ENCODE measurements around the gene PNKD. TPM values are rescaled to one million over a fixed set of nuclear protein-coding genes. Genes with fewer than 3 reads are reported as not detected.
A peak's percentile ranks its signal among the peaks of the same experiment; 100 is the strongest.

Gene PNKD
- total RNA-seq, 1 experiment from 2014 or later: 58.1 TPM

- TF ChIP-seq, protein P1, sequence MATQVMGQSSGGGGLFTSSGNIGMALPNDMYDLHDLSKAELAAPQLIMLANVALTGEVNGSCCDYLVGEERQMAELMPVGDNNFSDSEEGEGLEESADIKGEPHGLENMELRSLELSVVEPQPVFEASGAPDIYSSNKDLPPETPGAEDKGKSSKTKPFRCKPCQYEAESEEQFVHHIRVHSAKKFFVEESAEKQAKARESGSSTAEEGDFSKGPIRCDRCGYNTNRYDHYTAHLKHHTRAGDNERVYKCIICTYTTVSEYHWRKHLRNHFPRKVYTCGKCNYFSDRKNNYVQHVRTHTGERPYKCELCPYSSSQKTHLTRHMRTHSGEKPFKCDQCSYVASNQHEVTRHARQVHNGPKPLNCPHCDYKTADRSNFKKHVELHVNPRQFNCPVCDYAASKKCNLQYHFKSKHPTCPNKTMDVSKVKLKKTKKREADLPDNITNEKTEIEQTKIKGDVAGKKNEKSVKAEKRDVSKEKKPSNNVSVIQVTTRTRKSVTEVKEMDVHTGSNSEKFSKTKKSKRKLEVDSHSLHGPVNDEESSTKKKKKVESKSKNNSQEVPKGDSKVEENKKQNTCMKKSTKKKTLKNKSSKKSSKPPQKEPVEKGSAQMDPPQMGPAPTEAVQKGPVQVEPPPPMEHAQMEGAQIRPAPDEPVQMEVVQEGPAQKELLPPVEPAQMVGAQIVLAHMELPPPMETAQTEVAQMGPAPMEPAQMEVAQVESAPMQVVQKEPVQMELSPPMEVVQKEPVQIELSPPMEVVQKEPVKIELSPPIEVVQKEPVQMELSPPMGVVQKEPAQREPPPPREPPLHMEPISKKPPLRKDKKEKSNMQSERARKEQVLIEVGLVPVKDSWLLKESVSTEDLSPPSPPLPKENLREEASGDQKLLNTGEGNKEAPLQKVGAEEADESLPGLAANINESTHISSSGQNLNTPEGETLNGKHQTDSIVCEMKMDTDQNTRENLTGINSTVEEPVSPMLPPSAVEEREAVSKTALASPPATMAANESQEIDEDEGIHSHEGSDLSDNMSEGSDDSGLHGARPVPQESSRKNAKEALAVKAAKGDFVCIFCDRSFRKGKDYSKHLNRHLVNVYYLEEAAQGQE (IDR thresholded peaks at IDR 0.05; ENCODE audit: low read depth): no peak
- TF ChIP-seq YY1 (IDR thresholded peaks at IDR 0.05; ENCODE audit: extremely low read depth, insufficient replicate concordance, low read depth, low read length): no peak
- no peak for TF ChIP-seq ELF1 (IDR thresholded peaks at IDR 0.05; ENCODE audit: borderline replicate concordance, low read depth)
Observed at GRCh38 chr2:218342837-218343236, 72.5 kb downstream of the PNKD start (continued).

- H3K9me2 ChIP-seq (ENCODE audit: insufficient read depth): no peaks in the 10 kb centered on the region
- H3K4me2 ChIP-seq (ENCODE audit: low read length): no peak overlapping the region
- no peak overlapping the region for H2AFZ ChIP-seq (ENCODE audit: low read depth, low read length, poor library complexity, severe bottlenecking)
- H3K79me2 ChIP-seq (ENCODE audit: insufficient read depth, low read length): no peaks in the 10 kb centered on the region
- intact Hi-C loops (cut with micrococcal nuclease): no loop called here
- H3K4me3 ChIP-seq (replicated peaks in 1 of 2; ENCODE audit: low read depth in 1 of 2, low read length in 2 of 2): no peak overlapping the region
- BruUV-seq (replicated peaks): no TSS peak
- H3K36me3 ChIP-seq (ENCODE audit: control insufficient read depth in 1 of 2, insufficient read depth in 2 of 2, low read length in 2 of 2): no peaks in the 10 kb centered on the region
- no peak overlapping the region for H3K9ac ChIP-seq (ENCODE audit: low read length)
- H3K27me3 ChIP-seq (ENCODE audit: insufficient read depth, low read length): no peaks in the 10 kb centered on the region
- no peaks in the 10 kb centered on the region for H3K4me1 ChIP-seq (ENCODE audit: control insufficient read depth in 1 of 2, insufficient read depth in 2 of 2, low read length in 2 of 2)
- no peaks in the 10 kb centered on the region for H4K20me1 ChIP-seq (ENCODE audit: insufficient read depth)
- DNase-seq (ENCODE audit: low read depth, low spot score) (no peak), ATAC-seq (peak; percentile 39; the same call in 1 of the 2 replicates)
- POLR2A ChIA-PET: no interaction called here
- CTCF ChIA-PET: no interaction called here
- H3K27ac ChIP-seq (ENCODE audit: low read depth, low read length): no peak overlapping the region
- RAD21 ChIA-PET (ENCODE audit: low non-redundant PET in 1 of 2, low total read pairs in 2 of 2, uncharacterized antibody in 2 of 2, unreplicated experiment in 2 of 2): no interaction called here
- H3K9me3 ChIP-seq (ENCODE audit: control insufficient read depth in 1 of 2, insufficient read depth in 1 of 2, low read depth in 1 of 2, low read length in 2 of 2): no peaks in the 10 kb centered on the region
- TF ChIP-seq ELF1 (IDR thresholded peaks at IDR 0.05; ENCODE audit: borderline replicate concordance, low read depth) (no peak), RAD21 (IDR thresholded peaks at IDR 0.05; ENCODE audit: low read depth) (no peak), TCF7L2 (IDR thresholded peaks at IDR 0.05; ENCODE audit: borderline replicate concordance, extremely low read depth, insufficient read depth, insufficient read length) (no peak), SP1 (IDR thresholded peaks at IDR 0.05; ENCODE audit: low read depth) (no peak), EZH2phosphoT487 (IDR thresholded peaks at IDR 0.05; ENCODE audit: borderline replicate concordance) (no peak), POLR2A (IDR thresholded peaks at IDR 0.05; ENCODE audit: borderline replicate concordance, extremely low read depth, insufficient read depth, insufficient read length) (no peak), SRF (IDR thresholded peaks at IDR 0.05; ENCODE audit: low read depth) (no peak), ZFX (IDR thresholded peaks at IDR 0.05) (no peak), YY1 (IDR thresholded peaks at IDR 0.05; ENCODE audit: extremely low read depth, insufficient replicate concordance, low read depth, low read length) (no peak), POLR2AphosphoS5 (IDR thresholded peaks at IDR 0.05; ENCODE audit: low read depth, low read length) (no peak), EZH2 (IDR thresholded peaks at IDR 0.05) (no peak), ATF3 (IDR thresholded peaks at IDR 0.05) (no peak), SIN3A (IDR thresholded peaks at IDR 0.05; ENCODE audit: low read depth) (no peak)
- TF ChIP-seq, protein P2, sequence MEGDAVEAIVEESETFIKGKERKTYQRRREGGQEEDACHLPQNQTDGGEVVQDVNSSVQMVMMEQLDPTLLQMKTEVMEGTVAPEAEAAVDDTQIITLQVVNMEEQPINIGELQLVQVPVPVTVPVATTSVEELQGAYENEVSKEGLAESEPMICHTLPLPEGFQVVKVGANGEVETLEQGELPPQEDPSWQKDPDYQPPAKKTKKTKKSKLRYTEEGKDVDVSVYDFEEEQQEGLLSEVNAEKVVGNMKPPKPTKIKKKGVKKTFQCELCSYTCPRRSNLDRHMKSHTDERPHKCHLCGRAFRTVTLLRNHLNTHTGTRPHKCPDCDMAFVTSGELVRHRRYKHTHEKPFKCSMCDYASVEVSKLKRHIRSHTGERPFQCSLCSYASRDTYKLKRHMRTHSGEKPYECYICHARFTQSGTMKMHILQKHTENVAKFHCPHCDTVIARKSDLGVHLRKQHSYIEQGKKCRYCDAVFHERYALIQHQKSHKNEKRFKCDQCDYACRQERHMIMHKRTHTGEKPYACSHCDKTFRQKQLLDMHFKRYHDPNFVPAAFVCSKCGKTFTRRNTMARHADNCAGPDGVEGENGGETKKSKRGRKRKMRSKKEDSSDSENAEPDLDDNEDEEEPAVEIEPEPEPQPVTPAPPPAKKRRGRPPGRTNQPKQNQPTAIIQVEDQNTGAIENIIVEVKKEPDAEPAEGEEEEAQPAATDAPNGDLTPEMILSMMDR (IDR thresholded peaks at IDR 0.05 in 2 of 3, conservative IDR thresholded peaks at IDR 0.05 in 1 of 3; ENCODE audit: borderline replicate concordance in 1 of 3, insufficient read depth in 1 of 3, low read depth in 2 of 3, low read length in 2 of 3): no peak
- TF ChIP-seq, protein P1 (IDR thresholded peaks at IDR 0.05; ENCODE audit: low read depth): no peak
- TF ChIP-seq, protein P3, sequence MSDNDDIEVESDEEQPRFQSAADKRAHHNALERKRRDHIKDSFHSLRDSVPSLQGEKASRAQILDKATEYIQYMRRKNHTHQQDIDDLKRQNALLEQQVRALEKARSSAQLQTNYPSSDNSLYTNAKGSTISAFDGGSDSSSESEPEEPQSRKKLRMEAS (IDR thresholded peaks at IDR 0.05): no peak
Observed at GRCh38 chr2:218343591-218343990, 73.3 kb downstream of the PNKD start.
